ENCODE measurements around the gene PTPRK.

The PTPRK gene

GRCh38 chr6:128395596-128395995 lies 124.8 kb downstream of the PTPRK start:
- no peak for DNase-seq
- TF ChIP-seq POLR2A (IDR thresholded peaks at IDR 0.05; ENCODE audit: low read length) (no peak), GATA1 (IDR thresholded peaks at IDR 0.05; ENCODE audit: low read depth, low read length) (no peak)

DNA sequence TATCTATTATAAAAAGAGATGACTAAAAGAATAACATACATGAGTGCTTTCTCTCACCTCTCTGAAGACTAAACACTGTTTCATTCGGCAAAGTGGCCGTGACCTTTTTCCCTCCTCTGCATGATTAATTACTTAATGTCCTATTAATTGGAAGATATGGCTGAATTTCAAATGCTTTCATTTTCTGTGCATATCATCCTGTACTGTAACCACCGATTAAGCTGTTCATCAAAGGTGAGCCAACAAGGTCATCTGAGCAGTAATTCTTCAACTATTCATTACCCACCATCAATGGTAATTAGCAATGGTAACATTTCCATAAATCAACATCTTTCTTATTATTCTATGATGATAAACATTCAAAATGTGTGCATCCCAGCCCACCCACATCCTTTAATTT lies 125.2 kb downstream of the PTPRK start:
- TF ChIP-seq POLR2A (IDR thresholded peaks at IDR 0.05; ENCODE audit: low read length): no peak
- no peak for TF ChIP-seq GATA1 (IDR thresholded peaks at IDR 0.05; ENCODE audit: low read depth, low read length)
- no peak for DNase-seq

DNA sequence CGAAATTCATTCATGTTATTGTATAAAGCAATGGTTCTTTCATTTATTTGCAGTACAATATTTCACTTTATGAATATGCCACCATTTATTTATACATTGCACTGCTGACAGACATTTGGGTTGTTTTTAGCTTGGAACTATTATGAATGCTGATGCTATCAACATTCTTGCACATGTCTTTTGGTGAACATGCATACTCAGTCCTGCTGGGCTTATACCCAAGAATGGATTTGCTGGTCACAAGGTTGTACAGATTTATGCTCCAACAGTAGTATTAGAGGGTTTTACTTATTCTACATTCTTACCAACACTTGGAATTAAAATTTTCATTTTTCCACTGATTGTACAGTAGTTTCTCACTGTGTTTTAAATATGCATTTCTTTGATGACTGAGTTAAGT lies 126.2 kb downstream of the PTPRK start:
- no peak for DNase-seq
- TF ChIP-seq POLR2A (IDR thresholded peaks at IDR 0.05; ENCODE audit: low read length): no peak
- TF ChIP-seq GATA1 (IDR thresholded peaks at IDR 0.05; ENCODE audit: low read depth, low read length): no peak

DNA sequence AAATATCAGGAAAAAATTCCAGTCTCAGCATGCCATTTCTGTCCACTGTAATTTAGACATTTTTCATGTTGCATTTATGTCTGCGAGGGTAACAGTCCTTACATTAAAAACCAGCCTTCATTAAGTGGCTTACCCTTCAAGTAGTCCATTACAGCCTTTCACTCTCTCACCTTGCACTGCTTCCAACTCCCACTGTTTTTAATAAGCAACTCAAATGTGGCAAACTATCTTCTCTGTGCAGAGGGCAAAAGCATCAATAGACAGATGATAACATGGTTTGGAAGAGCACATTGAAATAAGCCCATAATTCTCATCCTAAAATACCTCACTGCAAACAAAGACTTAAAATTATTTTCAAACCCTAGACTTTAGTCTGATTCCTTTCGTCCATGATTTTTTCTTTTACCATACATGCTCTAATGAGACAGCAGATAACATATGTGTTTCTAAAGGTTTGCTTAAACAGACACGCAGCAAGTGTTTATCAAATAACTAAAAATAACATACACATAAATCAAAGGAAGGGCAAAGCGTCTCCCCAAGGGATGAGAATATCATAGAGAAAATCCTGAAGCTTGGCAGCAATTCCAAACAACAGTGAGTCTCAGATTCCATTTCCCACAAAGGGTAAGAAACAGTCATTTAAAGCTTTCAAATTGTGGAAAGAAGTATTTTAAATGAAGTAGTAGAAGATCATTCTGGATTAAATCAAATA lies 130.4 kb downstream of the PTPRK start:
- TF ChIP-seq GATA1 (IDR thresholded peaks at IDR 0.05; ENCODE audit: low read depth, low read length) (no peak), POLR2A (IDR thresholded peaks at IDR 0.05; ENCODE audit: low read length) (no peak)
- DNase-seq: no peak

DNA sequence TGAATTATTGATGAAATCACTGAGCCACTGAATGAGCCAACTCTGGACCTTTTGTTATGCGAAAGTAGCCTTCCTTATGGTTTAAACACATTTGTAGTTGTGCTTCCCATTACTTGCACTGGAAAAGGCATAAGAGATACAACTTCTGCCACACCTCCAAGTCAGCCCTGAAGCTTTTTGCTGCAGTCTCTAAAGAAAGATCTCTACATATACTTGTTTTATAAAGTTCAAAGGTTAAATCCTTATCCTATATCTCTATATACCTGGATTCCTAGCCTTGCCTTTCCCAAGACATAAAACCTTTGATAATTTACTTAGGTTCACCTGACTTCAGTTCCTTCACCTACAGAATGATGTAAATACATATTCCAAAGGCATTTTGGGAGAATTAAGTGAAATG lies 132.0 kb downstream of the PTPRK start:
- no peak for DNase-seq
- TF ChIP-seq POLR2A (IDR thresholded peaks at IDR 0.05; ENCODE audit: low read length) (no peak), GATA1 (IDR thresholded peaks at IDR 0.05; ENCODE audit: low read depth, low read length) (no peak)

GRCh38 chr6:128380891-128381290 lies 139.5 kb downstream of the PTPRK start:
- no peak for DNase-seq
- TF ChIP-seq POLR2A (IDR thresholded peaks at IDR 0.05; ENCODE audit: low read length): no peak
- no peak for TF ChIP-seq GATA1 (IDR thresholded peaks at IDR 0.05; ENCODE audit: low read depth, low read length)

DNA sequence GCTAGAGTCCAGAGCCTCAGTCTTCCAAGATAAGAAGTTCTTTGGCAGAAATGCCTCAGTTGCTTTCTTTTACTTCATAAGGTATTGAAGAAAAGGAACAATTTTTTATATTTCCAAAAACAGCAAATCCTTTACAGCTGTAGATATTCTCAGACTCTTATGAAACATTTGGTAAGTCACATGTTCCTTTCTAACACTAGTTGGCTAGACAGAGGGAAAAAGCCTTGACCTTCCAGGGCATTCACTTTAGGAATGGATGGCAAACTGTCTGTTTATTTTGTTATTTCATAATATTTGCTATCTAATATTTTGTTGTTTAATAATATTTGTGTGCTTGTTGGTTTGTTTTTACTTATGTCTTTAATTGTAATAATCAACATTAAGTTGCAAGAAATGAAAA lies 140.8 kb downstream of the PTPRK start:
- TF ChIP-seq POLR2A (IDR thresholded peaks at IDR 0.05; ENCODE audit: low read length) (no peak), GATA1 (IDR thresholded peaks at IDR 0.05; ENCODE audit: low read depth, low read length) (no peak)
- no peak for DNase-seq

GRCh38 chr6:128376952-128377503 lies 143.4 kb downstream of the PTPRK start:
- no peak for DNase-seq

DNA sequence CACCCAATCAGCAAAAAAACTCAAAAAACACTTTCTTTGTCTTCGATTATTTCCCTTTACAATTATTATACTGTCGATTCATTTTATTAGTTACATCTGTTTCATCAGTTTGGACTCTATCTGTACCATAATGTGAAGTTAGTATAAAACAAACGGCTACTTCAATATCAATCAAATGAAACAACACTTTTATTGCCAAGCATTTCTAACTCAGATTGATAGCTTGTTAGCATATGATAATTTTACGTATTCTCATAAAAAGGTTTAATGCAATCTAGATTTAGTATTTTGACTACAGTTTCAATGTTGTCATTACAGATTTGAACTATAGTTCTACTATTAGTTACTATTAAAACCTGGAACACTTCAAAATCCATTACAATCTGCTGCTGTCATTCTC lies 149.3 kb downstream of the PTPRK start:
- no peak for DNase-seq
- no peak for TF ChIP-seq GATA1 (IDR thresholded peaks at IDR 0.05; ENCODE audit: low read depth, low read length)
- TF ChIP-seq POLR2A (IDR thresholded peaks at IDR 0.05; ENCODE audit: low read length): no peak

More at GRCh38 chr6:128376952-128377503, 143.4 kb downstream of the PTPRK start:
- no peak for TF ChIP-seq GATA1 (IDR thresholded peaks at IDR 0.05; ENCODE audit: low read depth, low read length)

DNA sequence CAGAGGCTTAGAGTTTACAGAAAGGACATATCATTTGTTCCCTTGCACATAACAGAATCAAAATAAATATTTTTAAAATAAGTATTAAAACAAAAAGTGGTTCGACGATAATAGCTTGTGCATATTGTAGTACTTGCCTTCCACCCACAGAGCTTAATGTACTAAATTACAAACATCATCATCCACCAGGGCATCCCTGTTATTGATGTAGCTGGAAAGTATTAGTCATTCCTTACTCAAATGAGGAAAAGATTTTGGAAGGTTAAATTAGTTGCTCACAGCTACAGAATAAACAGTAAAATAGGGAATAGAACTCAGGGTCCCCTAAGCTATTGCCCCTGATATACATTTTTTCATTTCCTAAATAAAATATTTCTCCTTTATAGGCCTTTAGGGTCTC lies 150.3 kb downstream of the PTPRK start:
- no peak for DNase-seq
- TF ChIP-seq GATA1 (IDR thresholded peaks at IDR 0.05; ENCODE audit: low read depth, low read length): no peak
- TF ChIP-seq POLR2A (IDR thresholded peaks at IDR 0.05; ENCODE audit: low read length): no peak

- TF ChIP-seq POLR2A (IDR thresholded peaks at IDR 0.05; ENCODE audit: low read length): no peak
- TF ChIP-seq GATA1 (IDR thresholded peaks at IDR 0.05; ENCODE audit: low read depth, low read length): no peak
- DNase-seq: no peak
Observed at GRCh38 chr6:128368213-128368944, 152.0 kb downstream of the PTPRK start.

- no peak for DNase-seq
- TF ChIP-seq GATA1 (IDR thresholded peaks at IDR 0.05; ENCODE audit: low read depth, low read length): no peak
- TF ChIP-seq POLR2A (IDR thresholded peaks at IDR 0.05; ENCODE audit: low read length): no peak
Observed at GRCh38 chr6:128367437-128367836, 153.0 kb downstream of the PTPRK start.

DNA sequence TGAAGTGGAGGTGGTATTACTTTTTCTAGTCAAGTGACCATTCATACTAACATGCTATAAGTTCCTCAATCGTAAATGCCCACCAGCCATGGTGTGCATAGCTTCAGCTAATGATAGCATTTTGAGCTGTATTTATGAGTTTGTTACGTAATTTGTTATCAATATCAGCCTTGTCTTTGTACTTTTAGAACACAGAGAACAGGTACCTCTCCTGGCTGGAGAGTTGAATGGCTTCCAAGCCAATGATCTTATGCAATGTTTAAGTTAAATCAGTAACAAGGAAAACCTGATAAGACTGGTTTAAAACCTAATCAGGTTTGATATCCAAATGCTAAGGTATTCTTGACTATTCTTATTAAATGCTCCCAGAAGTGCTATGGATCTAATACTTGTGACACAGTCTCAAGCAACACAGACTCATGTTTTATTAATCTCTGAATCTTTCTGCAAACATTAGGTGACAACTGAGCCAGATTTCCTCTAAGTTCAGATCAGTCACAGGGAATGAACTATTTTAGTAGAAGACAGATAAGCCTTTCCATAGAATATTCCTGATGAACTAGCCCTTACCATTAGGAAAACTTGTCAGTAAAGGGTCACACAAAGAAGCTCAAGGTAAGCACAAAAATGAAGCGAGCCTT lies 154.8 kb downstream of the PTPRK start:
- TF ChIP-seq POLR2A (IDR thresholded peaks at IDR 0.05; ENCODE audit: low read length) (no peak), GATA1 (IDR thresholded peaks at IDR 0.05; ENCODE audit: low read depth, low read length) (no peak)
- DNase-seq: no peak

DNA sequence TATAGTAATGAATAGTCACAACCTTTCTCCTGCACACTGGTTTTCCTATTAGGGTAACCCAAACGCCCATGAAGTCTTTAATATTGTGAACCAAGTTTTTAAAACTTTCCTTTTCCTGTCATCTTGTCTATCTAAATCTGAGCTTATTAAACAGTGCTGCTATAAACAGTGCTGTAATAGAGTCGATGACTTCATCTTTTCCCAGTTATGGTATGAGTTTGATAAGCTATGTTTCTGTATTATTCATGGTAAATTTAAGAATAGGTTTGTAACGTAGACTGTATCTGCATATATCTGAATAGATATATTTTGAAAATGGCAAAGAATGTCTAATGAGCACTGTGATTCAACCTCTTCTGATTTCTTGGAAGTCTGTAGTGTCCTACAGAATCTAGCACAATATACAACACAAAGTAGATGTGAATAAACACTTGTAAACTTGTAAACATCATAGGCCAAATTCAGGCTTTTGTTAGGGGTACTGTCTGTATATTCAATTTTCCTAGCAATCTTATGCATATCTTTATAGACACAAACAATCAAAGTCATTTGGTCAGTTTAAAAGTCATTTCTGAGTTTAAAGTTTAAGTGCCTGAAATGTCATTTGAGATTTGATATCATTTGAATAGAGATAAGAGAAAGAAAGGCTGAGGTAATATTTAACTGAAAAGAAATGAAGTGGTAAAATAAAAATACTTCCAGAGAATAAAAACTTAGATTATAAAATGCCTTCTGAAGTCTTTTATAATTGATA lies 155.5 kb downstream of the PTPRK start:
- no peak for DNase-seq

More for the DNA sequence above, 155.5 kb downstream of the PTPRK start:
- TF ChIP-seq POLR2A (IDR thresholded peaks at IDR 0.05; ENCODE audit: low read length): no peak
- TF ChIP-seq GATA1 (IDR thresholded peaks at IDR 0.05; ENCODE audit: low read depth, low read length): no peak

Data from erythroblast (primary cell).